ENCODE measurements around the gene GFRA1.

- no peak for TF ChIP-seq CTCF (IDR thresholded peaks at IDR 0.05; ENCODE audit: poor library complexity)
- TF ChIP-seq EZH2phosphoT487 (IDR thresholded peaks at IDR 0.05; ENCODE audit: low read depth, severe bottlenecking, unreplicated experiment), result no peak
- TF ChIP-seq EZH2 (IDR thresholded peaks at IDR 0.05; ENCODE audit: borderline replicate concordance), result no peak
These were observed 178.7 kb downstream of the GFRA1 start for GRCh38 chr10:116094356-116094755.

All from hepatocyte (in vitro differentiated cells).